HTERT RPE-1 (cell line): ENCODE data around the gene SAP30L.

Source experiments
- in situ Hi-C: fragments of 300-500 bp; cut with MboI; formaldehyde crosslinking; loops from 4 replicates; pipeline ENCODE4 v1.14.3; 2020; ENCODE audit warnings: low sequenced_read_pairs

Gene SAP30L

DNA sequence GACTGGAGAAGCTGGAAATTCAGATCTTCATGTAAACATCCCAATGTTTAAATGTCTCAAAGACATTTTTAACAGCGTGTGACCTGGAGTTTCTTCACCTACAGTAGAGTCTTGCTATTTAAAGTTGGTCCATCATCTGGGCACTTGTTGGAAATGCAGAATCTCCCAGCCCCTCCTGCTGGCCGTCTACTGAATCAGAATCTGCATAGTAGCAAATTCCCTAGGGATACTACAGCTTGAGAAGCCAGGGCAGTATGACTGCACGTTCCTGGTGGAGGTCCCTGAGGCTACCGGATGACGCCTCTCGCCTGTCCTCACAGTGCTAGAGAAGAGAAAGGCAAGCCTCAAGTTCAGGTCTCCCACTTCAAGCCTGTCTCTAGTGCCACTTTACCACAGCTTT, 15.7 kb downstream of the SAP30L start:
- in situ Hi-C loops, result no loop called here

- in situ Hi-C loops, result no loop called here
Measured at GRCh38 chr5:154464438-154464837, 18.6 kb downstream of the SAP30L start.

GRCh38 chr5:154465169-154465568, 19.4 kb downstream of the SAP30L start:
- in situ Hi-C loops, result no loop called here

- in situ Hi-C loops, result no loop called here
Measured at GRCh38 chr5:154466147-154466546, 20.4 kb downstream of the SAP30L start.

DNA sequence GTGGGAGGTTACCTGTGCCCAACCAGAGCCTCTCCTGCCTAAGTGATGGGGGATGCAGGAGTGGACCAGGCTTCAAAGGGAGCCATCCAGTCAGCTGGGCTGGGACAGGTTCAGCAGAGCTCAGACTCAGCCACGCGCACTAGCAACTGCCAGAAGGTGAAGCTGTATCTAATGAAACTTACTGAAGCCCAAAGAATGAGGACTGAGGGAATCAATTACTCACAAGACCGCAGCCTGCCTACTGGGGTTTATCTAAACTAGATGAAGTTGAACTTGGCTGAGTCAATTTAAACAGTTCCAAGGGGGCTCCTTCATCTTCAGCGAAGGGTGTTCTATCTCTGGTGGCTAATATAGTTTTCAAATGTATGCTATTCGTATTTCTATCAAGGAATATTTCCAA, 20.9 kb downstream of the SAP30L start:
- in situ Hi-C loops, result no loop called here

- in situ Hi-C loops, result no loop called here
Measured at GRCh38 chr5:154467655-154468354, 22.0 kb downstream of the SAP30L start.

DNA sequence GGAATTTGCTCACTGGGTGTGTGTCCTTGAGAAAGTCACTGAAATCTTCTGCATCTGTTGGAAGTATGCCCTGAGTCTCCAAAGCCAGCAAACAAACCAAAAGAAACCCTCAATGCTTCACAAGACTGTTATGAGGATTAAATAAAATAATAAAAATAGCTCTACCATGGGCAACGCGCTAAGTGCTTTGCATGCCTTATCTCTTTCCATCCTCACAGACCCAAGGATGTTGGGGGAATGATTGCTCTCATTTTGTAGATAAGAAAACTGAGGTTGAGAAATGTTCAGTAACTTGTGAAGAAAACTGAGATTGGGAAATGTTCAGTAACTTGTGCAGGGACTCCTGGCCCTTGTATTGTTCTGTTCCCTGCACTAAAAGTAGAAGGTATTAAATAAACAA, 24.3 kb downstream of the SAP30L start:
- in situ Hi-C loops, result no loop called here

GRCh38 chr5:154470947-154471870, 25.4 kb downstream of the SAP30L start:
- in situ Hi-C loops, result no loop called here

DNA sequence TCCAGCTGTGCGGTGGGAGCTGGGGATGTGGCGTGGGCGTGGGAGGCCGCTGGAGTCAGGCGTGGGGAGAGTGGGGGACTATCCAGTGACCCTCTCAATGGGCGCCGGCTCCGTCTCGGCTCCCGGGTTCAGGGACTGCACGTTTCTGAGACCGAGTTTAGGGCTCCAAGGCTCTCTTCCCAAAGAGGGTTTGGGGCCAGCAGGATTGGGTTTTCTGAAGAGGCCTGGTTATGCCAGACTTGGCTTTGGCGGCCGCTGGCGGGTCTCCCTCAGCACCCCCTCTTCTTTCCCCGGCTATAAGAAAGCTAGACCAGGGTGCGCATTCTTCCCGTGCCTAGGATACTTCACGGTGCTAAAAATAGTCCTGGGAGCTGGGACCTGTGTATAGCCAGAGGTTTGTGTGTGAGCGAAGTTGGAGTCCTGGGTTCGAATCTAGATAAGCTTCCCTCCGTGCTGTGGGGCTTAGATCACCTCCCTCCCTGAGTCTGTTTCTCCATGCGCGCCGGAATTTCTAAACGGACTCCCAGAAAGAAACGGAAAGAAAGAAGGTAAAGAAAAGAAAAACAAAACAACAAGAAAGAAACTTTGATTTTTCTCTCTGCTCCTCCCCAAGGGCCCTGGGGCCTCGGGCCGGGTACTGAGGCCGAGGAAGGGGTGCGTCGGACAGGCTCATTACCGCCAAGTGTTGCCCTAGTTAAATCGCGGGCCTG, 27.2 kb downstream of the SAP30L start:
- in situ Hi-C loops, result no loop called here

DNA sequence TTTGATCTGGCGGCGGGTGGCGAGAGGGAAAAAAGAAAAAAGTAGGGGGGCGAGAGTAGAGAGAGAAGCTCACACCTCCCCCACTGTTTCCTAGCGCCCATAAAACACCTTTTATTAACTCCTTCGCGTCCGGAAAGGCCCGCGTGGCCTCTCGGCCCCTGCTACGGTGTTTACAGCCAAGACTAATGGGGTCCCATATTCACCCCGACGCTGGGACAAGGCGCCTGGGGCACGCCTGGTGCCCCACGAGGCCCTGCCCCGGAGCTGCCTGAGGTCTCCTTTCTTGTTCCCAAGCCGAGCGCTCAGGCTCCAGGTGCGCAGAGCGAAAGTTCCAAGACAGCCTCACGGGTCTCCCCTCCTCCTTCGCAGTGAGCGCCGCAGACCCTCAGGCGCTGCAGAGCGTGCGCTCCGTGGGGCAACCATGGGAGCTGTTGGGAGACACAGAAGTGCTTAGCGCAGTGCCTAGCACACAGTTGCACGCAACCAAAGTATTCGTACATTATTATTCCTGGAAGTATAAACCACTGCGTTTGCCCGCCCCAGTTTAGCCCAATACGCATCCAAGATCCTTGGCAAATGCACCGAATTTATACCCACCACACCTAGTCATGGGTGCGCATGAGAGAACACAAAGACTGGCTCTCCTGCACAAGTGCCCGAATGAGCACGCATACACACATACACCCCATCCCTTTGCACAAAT, 27.9 kb downstream of the SAP30L start:
- in situ Hi-C loops, result no loop called here

DNA sequence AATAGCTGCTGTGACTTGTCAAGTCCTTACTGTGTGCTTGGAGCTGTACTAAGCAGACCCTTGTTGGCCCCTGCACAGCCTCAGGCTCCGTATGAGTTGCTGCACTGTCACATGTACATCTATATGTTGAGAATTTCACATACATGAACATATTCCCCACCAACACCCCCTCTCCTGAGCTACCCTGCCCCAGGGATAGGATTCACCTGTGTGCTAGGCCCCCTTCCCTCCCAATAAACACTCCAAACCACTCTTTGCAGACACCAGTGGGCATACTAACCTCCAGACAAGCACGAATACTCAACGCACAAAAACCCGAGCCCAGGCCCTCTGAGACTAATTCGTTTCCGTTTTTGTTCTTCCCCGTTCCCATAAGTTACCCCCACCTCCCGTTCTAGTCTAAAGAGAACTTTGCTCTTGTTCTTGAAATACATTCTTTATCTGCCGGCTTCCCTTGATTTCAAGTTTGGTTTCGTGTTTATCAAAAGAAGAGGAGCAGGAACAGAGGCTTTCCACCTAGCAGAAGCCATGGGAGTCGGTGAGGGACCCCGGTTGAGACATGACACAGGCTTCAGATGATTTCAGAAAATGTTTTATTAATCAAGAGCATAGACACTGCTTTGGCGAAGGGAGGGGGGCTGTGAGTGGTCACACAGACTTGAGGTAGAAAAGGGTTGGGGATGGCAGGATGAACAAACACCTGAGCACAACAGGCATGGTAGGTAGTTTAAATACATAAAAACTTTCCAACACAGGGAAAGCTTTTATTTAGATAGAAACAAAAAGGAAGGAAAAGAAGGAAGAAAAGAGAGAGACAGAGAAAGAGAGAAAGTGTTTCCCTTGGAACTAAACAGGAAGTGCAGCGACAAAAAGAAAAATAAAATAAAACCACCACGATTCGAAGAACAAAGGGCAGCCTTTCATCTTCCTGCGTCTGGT, 28.9 kb downstream of the SAP30L start:
- in situ Hi-C loops, result no loop called here

DNA sequence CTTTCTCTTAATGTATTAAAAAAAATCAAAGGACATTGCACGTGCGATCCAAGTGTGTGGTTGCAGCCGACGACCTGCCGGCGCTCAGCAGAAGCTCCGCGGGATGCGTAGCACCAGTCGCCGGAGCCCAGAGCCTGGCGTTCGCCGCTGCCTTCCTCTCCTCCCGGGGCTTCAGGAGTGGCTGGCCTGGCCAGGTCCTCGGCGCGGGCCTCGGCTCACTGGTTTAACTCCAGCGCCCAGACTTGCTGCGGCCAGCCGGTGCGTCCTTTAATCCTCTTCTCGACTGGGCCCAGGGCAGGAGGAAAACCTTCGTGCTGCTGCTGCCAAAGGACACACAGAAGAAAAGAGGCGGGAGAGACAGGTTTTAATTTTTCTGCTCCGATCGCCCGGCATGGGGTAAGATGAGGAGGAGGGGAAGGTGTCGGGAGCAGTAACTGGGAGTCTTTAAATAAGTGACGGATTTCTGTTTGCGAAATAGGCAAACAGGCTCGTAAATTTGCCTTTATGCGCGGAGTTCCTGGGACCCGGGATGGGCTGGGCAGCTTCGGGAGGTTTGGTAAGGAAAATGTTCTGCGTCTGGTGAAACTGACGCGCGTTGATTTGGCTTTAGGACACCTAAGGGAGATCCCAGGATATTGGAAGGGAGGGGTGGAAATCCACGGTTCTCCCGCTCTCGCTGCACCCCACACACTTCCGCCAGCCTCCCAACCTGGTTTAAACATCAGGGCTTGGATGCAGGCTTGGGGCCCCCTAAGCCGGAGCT, 30.0 kb downstream of the SAP30L start:
- in situ Hi-C loops, result no loop called here

DNA sequence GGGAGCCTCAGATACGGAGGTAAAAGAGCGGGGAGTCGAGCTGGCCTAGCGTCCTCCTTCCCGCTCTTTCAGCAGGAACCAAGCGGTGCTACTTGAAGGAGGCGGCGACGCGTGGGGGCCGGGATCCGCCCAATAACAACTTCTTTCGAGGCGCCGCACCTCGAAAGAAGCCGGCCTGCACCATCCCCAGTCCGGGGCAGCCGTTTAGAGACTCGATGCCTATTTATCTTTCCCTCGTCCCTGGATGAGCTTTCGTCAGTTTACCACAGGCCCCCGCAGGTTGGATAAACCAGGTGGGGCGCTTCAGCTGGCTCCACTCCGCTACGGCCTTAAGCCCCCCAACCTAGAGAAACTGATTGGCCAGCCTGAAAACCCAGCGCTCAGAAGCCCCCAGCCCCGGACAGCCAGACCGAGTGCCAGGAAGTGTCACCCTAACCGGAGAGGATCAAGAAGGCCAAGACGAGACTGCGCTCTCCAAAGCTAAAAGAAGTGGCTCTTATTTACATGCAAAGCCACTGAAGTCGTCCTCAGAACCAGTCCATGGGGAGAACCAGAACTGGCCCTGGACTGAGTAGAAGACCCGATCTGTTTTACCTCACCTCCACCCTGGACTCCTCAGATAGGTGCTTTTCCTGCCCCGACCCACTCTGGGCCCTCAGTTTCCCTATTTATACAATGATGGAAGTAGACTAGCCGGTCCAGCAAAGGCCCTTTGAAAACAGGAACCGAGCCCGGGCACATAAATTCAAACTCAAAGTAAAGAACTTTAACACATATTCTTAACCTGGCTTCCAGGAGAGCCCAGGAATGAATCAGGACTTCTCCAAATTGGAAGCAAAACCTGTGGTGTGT, 30.8 kb downstream of the SAP30L start:
- in situ Hi-C loops, result no loop called here

- in situ Hi-C loops, result no loop called here
Measured at GRCh38 chr5:154477382-154478223, 31.8 kb downstream of the SAP30L start.

DNA sequence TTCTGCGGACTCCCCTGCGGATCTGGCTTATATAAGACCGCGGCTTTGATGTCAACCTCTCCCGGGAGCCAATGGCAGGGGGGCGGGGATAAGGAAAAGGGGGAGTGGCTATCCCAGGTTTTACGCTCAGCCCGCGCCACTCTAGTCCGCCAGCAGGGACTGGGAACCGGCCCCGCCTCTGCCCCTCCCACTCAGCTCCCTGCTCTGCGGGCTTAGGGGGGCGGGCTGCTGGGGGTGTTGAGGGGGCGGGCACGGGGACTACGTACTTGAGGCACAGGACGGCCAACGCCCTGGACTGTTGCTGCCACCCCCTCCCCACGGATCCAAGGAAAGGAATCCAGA, 32.4 kb downstream of the SAP30L start, which contains the start of gene HAND1:
HAND1 (minus strand) TSS at position 4 of the 342 bp plus-strand sequence. CDS start 219 bp downstream, outside the sequence.
- in situ Hi-C loops, result no loop called here

GRCh38 chr5:154478752-154479159, 33.0 kb downstream of the SAP30L start:
- in situ Hi-C loops, result no loop called here
